Adrenal gland (tissue), 5 donors: ENCODE measurements around the gene RGPD4.

Experiments
- CTCF ChIP-seq, 6 experiments: fragments of 450-650 bp in 4 of 6; fragments of 200-600 bp in 2 of 6; sonication (generic) in 1 of 6; IDR thresholded peaks; 1 replicate in 5 of 6; 2 replicates in 1 of 6; pipeline versions ENCODE4 v1.5.1 to v1.8.0; 2016 to 2021; ENCODE audit warnings: antibody characterized with exemption in 6 of 6, mild to moderate bottlenecking in 2 of 6, moderate library complexity in 1 of 6
- POLR2A ChIP-seq, 2 donors: fragments of 450-650 bp; IDR thresholded peaks; one replicate each; pipeline ENCODE4 v1.6.1; 2017; ENCODE audit warnings: antibody characterized with exemption in 2 of 2, mild to moderate bottlenecking in 2 of 2, moderate library complexity in 1 of 2
- donor health status: DM: no; HTN: no; CAD: no.

- TF ChIP-seq CTCF (IDR thresholded peaks at IDR 0.05) (peak in 1 of 6 experiments; percentile 21), POLR2A (IDR thresholded peaks at IDR 0.05) (no peak)
Measured at GRCh38 chr2:107932979-107933378, 106.3 kb downstream of the RGPD4 start.
